MM.1S (cell line): Measurements from ENCODE around the gene CAPRIN1.
A peak's percentile ranks its signal among the peaks of the same experiment; 100 is the strongest.

Experiments used
- DNase-seq: peaks from one replicate; pipeline ENCODE4 v3.0.0-alpha.2; 2015
- H2AFZ ChIP-seq: fragments of 300-600 bp; sonication (generic); 2 replicates; pipeline ENCODE4 v1.6.0; 2016; ENCODE audit warnings: antibody characterized with exemption, low read length
- H3F3A ChIP-seq: fragments of 300-600 bp; sonication (generic); 2 replicates; pipeline ENCODE4 v1.6.1; 2016; ENCODE audit warnings: mild to moderate bottlenecking, antibody characterized with exemption, low read length, moderate library complexity, mixed read lengths; ENCODE audit not compliant: insufficient read depth
- H3K27ac ChIP-seq: fragments of 300-600 bp; sonication (generic); 2 replicates; pipeline ENCODE4 v1.5.1; 2016; ENCODE audit warnings: mild to moderate bottlenecking, low read length
- H3K27me3 ChIP-seq: fragments of 300-600 bp; sonication (generic); replicated peaks from 2 replicates; pipeline ENCODE4 v1.6.0; 2016; ENCODE audit warnings: low read length; ENCODE audit not compliant: insufficient read depth
- H3K36me3 ChIP-seq: fragments of 300-600 bp; sonication (generic); replicated peaks from 2 replicates; pipeline ENCODE4 v1.6.1; 2016; ENCODE audit warnings: mild to moderate bottlenecking, low read length, mixed read lengths; ENCODE audit not compliant: insufficient read depth
- H3K4me1 ChIP-seq: fragments of 300-600 bp; sonication (generic); 2 replicates; pipeline ENCODE4 v1.6.1; 2016; ENCODE audit warnings: low read length, mixed read lengths
- H3K4me2 ChIP-seq: fragments of 300-600 bp; sonication (generic); 2 replicates; pipeline ENCODE4 v1.6.0; 2016; ENCODE audit warnings: low read depth, low read length
- H3K4me3 ChIP-seq: fragments of 300-600 bp; sonication (generic); 2 replicates; pipeline ENCODE4 v1.5.1; 2016; ENCODE audit warnings: low read length, mixed read lengths
- H3K79me2 ChIP-seq: fragments of 300-600 bp; sonication (generic); 2 replicates; pipeline ENCODE4 v1.6.1; 2016; ENCODE audit warnings: mixed run types, low read length, mixed read lengths
- H3K9ac ChIP-seq: fragments of 300-600 bp; sonication (generic); 2 replicates; pipeline ENCODE4 v1.6.1; 2016; ENCODE audit warnings: low read length, mixed read lengths
- H3K9me2 ChIP-seq: fragments of 300-600 bp; sonication (generic); replicated peaks from 2 replicates; pipeline ENCODE4 v1.6.1; 2016; ENCODE audit warnings: mild to moderate bottlenecking, low read length, mixed read lengths; ENCODE audit not compliant: insufficient read depth
- H3K9me3 ChIP-seq: fragments of 300-600 bp; sonication (generic); replicated peaks from 2 replicates; pipeline ENCODE4 v1.6.1; 2016; ENCODE audit warnings: mild to moderate bottlenecking, low read length, mixed read lengths; ENCODE audit not compliant: insufficient read depth
- H4K20me1 ChIP-seq: fragments of 300-600 bp; sonication (generic); 2 replicates; pipeline ENCODE4 v1.6.1; 2016; ENCODE audit warnings: mild to moderate bottlenecking, low read length, moderate library complexity, mixed read lengths; ENCODE audit not compliant: insufficient read depth
- CTCF ChIP-seq: fragments of 300-600 bp; sonication (generic); IDR thresholded peaks from 2 replicates; pipeline ENCODE4 v1.5.1; 2016; ENCODE audit warnings: antibody characterized with exemption, low read length, mixed read lengths
- EZH2 ChIP-seq: fragments of 300-600 bp; sonication (generic); optimal IDR thresholded peaks from 2 replicates; pipeline ENCODE3; 2017; ENCODE audit warnings: low read depth, mild to moderate bottlenecking, antibody characterized with exemption, low read length, mixed read lengths
- EZH2phosphoT487 ChIP-seq: fragments of 300-600 bp; sonication (generic); IDR thresholded peaks from 2 replicates; pipeline ENCODE4 v1.6.1; 2018; ENCODE audit warnings: antibody characterized with exemption, low read length

Gene CAPRIN1

GRCh38 chr11:34105957-34106504 is 54.5 kb downstream of the CAPRIN1 start:
- Histone ChIP-seq H3K79me2 (peaks cover 48% of the 10 kb centered on the region), H3K9me2 (no peaks in the 10 kb centered on the region), H3K27me3 (no peaks in the 10 kb centered on the region), H3K9me3 (no peaks in the 10 kb centered on the region), H2AFZ (peak overlapping the region; percentile 62), H3F3A (peaks cover 40% of the 10 kb centered on the region), H3K9ac (peak overlapping the region; percentile 87), H3K4me2 (peak overlapping the region; percentile 82), H4K20me1 (no peaks in the 10 kb centered on the region), H3K27ac (peak overlapping the region; percentile 83), H3K4me3 (peak overlapping the region; percentile 88), H3K4me1 (peaks cover 18% of the 10 kb centered on the region; the same call in 1 of the 2 replicates), H3K36me3 (peaks cover 11% of the 10 kb centered on the region; the same call in 1 of the 2 replicates)
- no peak for DNase-seq
- TF ChIP-seq EZH2 = no peak
- no peak for TF ChIP-seq CTCF
- TF ChIP-seq EZH2phosphoT487 = no peak

- Histone ChIP-seq H3F3A (no peaks in the 10 kb centered on the region), H3K4me1 (0 out of 2 replicates have a peak, but pooled peaks cover under 1% of the 10 kb centered on the region), H3K4me2 (no peak overlapping the region), H3K27ac (no peak overlapping the region), H3K4me3 (no peak overlapping the region), H3K9me3 (no peaks in the 10 kb centered on the region), H3K9ac (no peak overlapping the region), H3K79me2 (peaks cover 41% of the 10 kb centered on the region), H4K20me1 (no peaks in the 10 kb centered on the region), H2AFZ (no peak overlapping the region), H3K27me3 (no peaks in the 10 kb centered on the region), H3K36me3 (peaks cover 19% of the 10 kb centered on the region), H3K9me2 (no peaks in the 10 kb centered on the region)
- TF ChIP-seq CTCF (no peak), EZH2 (no peak), EZH2phosphoT487 (no peak)
- DNase-seq = no peak
Observed at GRCh38 chr11:34111722-34112270, 60.3 kb downstream of the CAPRIN1 start.

GRCh38 chr11:34114014-34114413 is 62.5 kb downstream of the CAPRIN1 start:
- Histone ChIP-seq H4K20me1 (no peaks in the 10 kb centered on the region), H3K4me3 (no peak overlapping the region), H3K9me2 (no peaks in the 10 kb centered on the region), H3K9ac (no peak overlapping the region), H3K9me3 (no peaks in the 10 kb centered on the region), H2AFZ (no peak overlapping the region), H3K4me1 (no peaks in the 10 kb centered on the region), H3F3A (no peaks in the 10 kb centered on the region), H3K79me2 (peaks cover 19% of the 10 kb centered on the region), H3K27ac (no peak overlapping the region), H3K27me3 (no peaks in the 10 kb centered on the region), H3K36me3 (peaks cover 19% of the 10 kb centered on the region), H3K4me2 (no peak overlapping the region)
- no peak for DNase-seq
- TF ChIP-seq EZH2phosphoT487 (no peak), EZH2 (no peak), CTCF (no peak)
